Chondrocyte (in vitro differentiated cells): ENCODE results near the gene PAX8. TPM values are rescaled to one million over a fixed set of nuclear protein-coding genes. Genes with fewer than 3 reads are reported as not detected.

ENCODE experiments used
- DNase-seq: peaks from one replicate; pipeline ENCODE4 v3.0.0; 2021; ENCODE audit warnings: mixed read lengths, low spot score
- H3K27ac Mint-ChIP-seq: one replicate; pipeline ENCODE4 v1.8.0; 2021; ENCODE audit warnings: mild to moderate bottlenecking, moderate library complexity, mixed read lengths; ENCODE audit not compliant: unreplicated experiment
- H3K27me3 Mint-ChIP-seq: 2 replicates; pipeline ENCODE4 v1.8.0; 2021; ENCODE audit warnings: low read depth, mixed read lengths
- H3K36me3 Mint-ChIP-seq: 2 replicates; pipeline ENCODE4 v1.8.0; 2021; ENCODE audit warnings: low read depth, mixed read lengths
- H3K4me1 Mint-ChIP-seq: 2 replicates; pipeline ENCODE4 v1.8.0; 2021; ENCODE audit warnings: low read depth, mild to moderate bottlenecking, mixed read lengths
- H3K4me3 Mint-ChIP-seq: one replicate; pipeline ENCODE4 v1.8.0; 2021; ENCODE audit warnings: mild to moderate bottlenecking, moderate library complexity, mixed read lengths; ENCODE audit not compliant: unreplicated experiment
- H3K9me3 Mint-ChIP-seq: 2 replicates; pipeline ENCODE4 v1.8.0; 2021; ENCODE audit warnings: low read depth, mixed read lengths
- total RNA-seq: library from RNA; stranded (reverse); gene quantifications from 3 replicates; pipeline ENCODE4 v1.2.1, GENCODE V29; 2021
- TF ChIP-seq, protein P1 (sequence below): fragments of 200-600 bp; sonication (generic); IDR thresholded peaks from 2 replicates; pipeline ENCODE4 v1.5.0; 2021; ENCODE audit warnings: antibody characterized with exemption, mild to moderate bottlenecking, moderate library complexity

PAX8 gene
- total RNA-seq, 1 donor from 2014 or later: not detected

DNA sequence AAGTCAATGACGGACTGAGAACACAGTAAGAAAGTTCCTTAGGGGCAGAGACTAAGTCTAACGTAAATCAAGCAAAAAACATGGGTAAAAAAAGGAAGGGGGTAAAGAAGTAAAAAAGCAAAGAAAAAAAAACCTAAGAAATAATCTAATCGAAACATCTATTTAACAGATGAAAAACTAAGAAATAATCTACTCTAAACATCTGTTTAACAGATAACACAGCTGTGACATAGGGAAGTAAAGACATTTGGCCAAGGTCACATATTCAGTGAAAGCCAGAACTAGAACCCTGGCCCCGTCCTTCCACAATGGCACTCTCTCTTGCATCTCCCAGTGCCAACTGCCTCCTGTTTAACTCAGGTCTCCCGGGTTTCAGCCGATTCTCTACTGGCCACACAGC, 56.9 kb downstream of the PAX8 start:
- no peak overlapping the region for H3K4me3 Mint-ChIP-seq
- TF ChIP-seq, protein P1, sequence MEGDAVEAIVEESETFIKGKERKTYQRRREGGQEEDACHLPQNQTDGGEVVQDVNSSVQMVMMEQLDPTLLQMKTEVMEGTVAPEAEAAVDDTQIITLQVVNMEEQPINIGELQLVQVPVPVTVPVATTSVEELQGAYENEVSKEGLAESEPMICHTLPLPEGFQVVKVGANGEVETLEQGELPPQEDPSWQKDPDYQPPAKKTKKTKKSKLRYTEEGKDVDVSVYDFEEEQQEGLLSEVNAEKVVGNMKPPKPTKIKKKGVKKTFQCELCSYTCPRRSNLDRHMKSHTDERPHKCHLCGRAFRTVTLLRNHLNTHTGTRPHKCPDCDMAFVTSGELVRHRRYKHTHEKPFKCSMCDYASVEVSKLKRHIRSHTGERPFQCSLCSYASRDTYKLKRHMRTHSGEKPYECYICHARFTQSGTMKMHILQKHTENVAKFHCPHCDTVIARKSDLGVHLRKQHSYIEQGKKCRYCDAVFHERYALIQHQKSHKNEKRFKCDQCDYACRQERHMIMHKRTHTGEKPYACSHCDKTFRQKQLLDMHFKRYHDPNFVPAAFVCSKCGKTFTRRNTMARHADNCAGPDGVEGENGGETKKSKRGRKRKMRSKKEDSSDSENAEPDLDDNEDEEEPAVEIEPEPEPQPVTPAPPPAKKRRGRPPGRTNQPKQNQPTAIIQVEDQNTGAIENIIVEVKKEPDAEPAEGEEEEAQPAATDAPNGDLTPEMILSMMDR: no peak
- H3K27me3 Mint-ChIP-seq: no peaks in the 10 kb centered on the region
- no peaks in the 10 kb centered on the region for H3K36me3 Mint-ChIP-seq
- H3K4me1 Mint-ChIP-seq: peaks cover 38% of the 10 kb centered on the region
- no peaks in the 10 kb centered on the region for H3K9me3 Mint-ChIP-seq
- no peak for DNase-seq
- no peak overlapping the region for H3K27ac Mint-ChIP-seq

DNA sequence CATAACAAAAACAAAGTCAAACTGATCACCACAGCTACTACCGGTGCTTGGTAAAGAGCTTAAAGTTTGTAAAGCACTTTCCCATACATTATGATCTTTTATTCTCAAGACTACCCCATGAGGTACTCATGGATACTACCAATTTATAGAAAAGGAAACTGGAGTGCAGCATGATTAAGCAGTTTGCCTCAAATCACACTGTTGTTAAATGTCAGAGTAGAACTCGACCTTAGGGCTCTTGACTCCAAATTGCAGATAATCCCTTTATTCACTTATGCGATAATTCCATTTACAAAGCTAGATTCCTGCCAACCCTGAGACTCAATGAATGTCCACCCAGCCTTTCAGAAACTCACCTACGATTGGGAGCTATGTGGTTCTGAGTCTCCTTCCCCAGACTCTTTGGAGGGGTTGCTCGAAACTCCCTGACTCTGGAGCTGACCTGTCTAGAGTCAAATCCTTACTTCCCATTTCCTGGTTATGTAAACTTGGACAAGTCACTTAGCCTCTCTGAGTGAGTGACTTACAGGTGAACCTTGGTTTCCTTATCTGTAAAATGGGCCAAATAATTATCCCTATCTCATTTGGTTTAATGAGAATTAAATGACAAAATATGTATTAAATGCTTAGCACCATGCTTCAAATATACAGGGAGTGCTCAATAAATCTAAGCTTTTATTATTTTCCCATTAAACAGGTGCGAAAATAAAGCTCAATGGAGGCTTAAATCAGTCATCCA, 57.6 kb downstream of the PAX8 start:
- no peak overlapping the region for H3K4me3 Mint-ChIP-seq
- no peaks in the 10 kb centered on the region for H3K27me3 Mint-ChIP-seq
- H3K9me3 Mint-ChIP-seq: no peaks in the 10 kb centered on the region
- H3K4me1 Mint-ChIP-seq: peaks cover 41% of the 10 kb centered on the region
- TF ChIP-seq, protein P1: no peak
- DNase-seq: no peak
- H3K36me3 Mint-ChIP-seq: no peaks in the 10 kb centered on the region
- no peak overlapping the region for H3K27ac Mint-ChIP-seq

DNA sequence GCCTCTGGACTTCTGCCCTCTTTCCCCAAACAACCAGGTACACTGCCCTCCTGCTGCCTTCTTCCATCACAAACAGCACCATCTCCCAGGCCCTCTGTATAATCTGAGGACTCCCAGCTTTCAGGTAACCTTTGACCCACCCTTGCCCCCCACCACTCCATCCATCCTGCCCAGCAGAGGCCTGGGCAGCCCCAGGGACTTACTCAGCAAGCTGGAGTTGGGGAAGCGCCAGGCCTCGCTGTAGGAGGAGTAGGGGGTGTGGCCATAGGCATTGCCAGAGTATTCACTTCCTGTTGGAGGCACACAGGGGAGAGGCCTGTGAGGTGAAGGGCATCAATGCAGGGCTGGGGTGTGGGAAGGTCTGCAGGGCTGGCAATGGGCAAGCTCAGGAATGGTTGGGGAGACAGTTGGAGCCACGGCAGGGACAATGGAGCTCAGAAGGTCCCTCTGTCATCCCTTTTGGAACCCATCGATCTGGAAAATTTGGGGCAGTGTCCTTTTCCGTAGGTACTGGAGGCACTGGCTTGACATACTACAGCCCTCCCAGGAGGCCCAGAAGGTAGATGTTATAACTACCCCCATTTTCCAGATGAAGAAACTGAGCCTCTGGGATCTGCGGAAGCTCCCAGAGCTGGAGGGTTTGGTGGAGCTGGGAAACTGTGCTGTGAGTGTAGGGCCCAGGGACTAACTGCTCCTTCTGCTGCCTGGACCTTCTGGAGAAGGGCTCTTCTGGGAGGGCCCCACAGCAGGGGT, 58.7 kb downstream of the PAX8 start:
- peak overlapping the region; percentile 29 for H3K27ac Mint-ChIP-seq

DNA sequence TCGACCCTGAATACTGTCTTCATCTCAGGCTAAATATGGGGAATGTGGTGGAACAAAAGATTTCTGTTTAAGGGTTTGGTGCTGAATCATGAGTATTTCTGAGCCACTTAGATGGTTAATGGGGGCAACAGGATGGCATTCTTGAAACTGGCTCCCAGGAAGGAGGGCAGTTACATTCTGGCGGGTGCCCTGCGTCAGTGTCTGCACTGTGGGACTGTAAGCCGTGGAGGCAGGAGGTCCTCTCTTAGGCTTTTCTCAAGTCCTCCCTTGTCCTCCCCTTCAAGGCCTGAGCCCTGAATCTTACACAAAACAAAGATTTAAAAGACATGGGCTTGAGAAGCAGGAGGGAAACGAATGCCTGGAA, 59.2 kb downstream of the PAX8 start:
- peaks cover 30% of the 10 kb centered on the region for H3K4me1 Mint-ChIP-seq
- H3K27me3 Mint-ChIP-seq: no peaks in the 10 kb centered on the region
- no peak overlapping the region for H3K4me3 Mint-ChIP-seq
- no peaks in the 10 kb centered on the region for H3K9me3 Mint-ChIP-seq
- DNase-seq: no peak
- H3K36me3 Mint-ChIP-seq: no peaks in the 10 kb centered on the region
- peak overlapping the region; percentile 29 for H3K27ac Mint-ChIP-seq
- TF ChIP-seq, protein P1: no peak

More for the DNA sequence above, 58.7 kb downstream of the PAX8 start:
- Mint-ChIP-seq H3K9me3 (no peaks in the 10 kb centered on the region), H3K27me3 (no peaks in the 10 kb centered on the region), H3K36me3 (no peaks in the 10 kb centered on the region), H3K4me3 (no peak overlapping the region), H3K4me1 (peaks cover 32% of the 10 kb centered on the region)
- no peak for DNase-seq
- TF ChIP-seq, protein P1: no peak

DNA sequence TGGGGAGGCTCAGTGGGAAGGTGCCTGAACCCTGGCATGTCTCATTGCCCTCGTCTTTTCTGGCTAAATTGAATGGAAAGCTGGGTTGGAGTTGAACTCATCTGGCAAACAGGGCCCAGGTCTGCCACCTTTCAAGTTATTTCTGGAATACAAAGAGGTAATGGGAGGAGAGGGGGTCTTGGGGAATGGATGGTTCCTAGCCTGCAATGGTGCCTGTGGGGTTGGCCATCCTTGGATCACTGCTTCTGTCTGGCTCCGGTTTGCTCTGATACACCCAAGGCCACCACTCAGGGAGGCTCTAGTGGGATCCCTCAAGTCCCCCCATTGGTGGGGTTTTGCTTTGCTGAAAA, 59.7 kb downstream of the PAX8 start:
- no peak overlapping the region for H3K27ac Mint-ChIP-seq
- no peaks in the 10 kb centered on the region for H3K27me3 Mint-ChIP-seq
- H3K9me3 Mint-ChIP-seq: no peaks in the 10 kb centered on the region
- H3K4me3 Mint-ChIP-seq: no peak overlapping the region
- H3K4me1 Mint-ChIP-seq: peaks cover 30% of the 10 kb centered on the region
- TF ChIP-seq, protein P1: no peak
- no peak for DNase-seq
- H3K36me3 Mint-ChIP-seq: no peaks in the 10 kb centered on the region
